ENCODE data around the gene VENTX.

Gene VENTX

DNA sequence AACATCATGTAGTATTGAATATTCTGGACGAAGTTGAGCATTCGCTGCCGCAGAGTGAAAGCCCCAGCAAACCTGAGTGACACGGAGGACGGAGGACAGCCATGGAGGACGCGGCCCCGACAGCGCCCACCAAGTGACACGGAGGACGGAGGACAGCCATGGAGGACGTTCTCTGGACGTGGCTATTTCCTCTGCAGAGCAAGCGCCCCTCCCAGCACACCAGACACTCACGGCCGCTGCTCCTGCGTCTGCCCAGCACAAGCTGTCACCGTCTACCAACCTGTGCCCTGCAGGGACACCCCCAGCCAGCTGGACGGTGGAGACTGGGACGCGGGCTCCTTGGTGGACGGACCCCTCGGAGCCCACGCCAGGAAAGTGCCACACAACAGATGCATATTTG lies 46.3 kb downstream of the VENTX start:
- Histone ChIP-seq H3K4me3 (ENCODE audit: low read length in 2 of 2) (no peak overlapping the region), H3K4me1 (ENCODE audit: control insufficient read depth, insufficient read depth, low read length) (no peaks in the 10 kb centered on the region), H3K9ac (ENCODE audit: low read length in 2 of 2) (no peak overlapping the region), H3K9me3 (ENCODE audit: control insufficient read depth in 2 of 2, low read length in 2 of 2) (no peaks in the 10 kb centered on the region), H3K27ac (ENCODE audit: low read length) (no peak overlapping the region), H3K36me3 (ENCODE audit: control insufficient read depth in 2 of 2, insufficient read depth in 2 of 2, low read length in 2 of 2) (peaks cover 60 to 68% of the 10 kb centered on the region in 2 donors), H3K27me3 (ENCODE audit: control insufficient read depth in 1 of 2, insufficient read depth in 2 of 2, low read length in 2 of 2) (no peaks in the 10 kb centered on the region)

DNA sequence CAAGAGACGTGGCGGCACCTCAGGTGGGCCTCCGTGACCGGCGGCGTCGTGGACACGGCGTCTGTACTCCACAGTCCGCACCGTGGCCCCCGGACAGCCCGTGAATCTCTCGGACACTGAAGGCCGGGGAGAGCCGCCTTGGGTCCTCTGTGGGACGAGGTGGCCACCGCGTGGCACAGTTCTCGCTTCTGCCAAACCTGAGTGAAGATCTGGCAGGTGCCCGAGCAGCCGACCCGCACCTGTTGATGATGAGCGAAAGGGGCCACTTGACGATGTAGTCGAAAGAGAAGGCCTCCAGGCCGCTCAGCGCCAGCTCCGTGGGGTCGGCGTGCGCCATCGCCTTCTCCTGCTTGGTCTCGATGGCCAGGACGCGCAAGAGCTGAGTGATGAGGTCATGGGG lies 47.6 kb downstream of the VENTX start:
- no peaks in the 10 kb centered on the region for H3K27me3 ChIP-seq (ENCODE audit: control insufficient read depth in 1 of 2, insufficient read depth in 2 of 2, low read length in 2 of 2)
- no peak overlapping the region for H3K27ac ChIP-seq (ENCODE audit: low read length)
- no peak overlapping the region for H3K4me3 ChIP-seq (ENCODE audit: low read length in 2 of 2)
- H3K9ac ChIP-seq (ENCODE audit: low read length in 2 of 2) = no peak overlapping the region
- peaks cover 62 to 72% of the 10 kb centered on the region in 2 donors for H3K36me3 ChIP-seq (ENCODE audit: control insufficient read depth in 2 of 2, insufficient read depth in 2 of 2, low read length in 2 of 2)
- no peaks in the 10 kb centered on the region for H3K9me3 ChIP-seq (ENCODE audit: control insufficient read depth in 2 of 2, low read length in 2 of 2)
- H3K4me1 ChIP-seq (ENCODE audit: control insufficient read depth, insufficient read depth, low read length) = no peaks in the 10 kb centered on the region

DNA sequence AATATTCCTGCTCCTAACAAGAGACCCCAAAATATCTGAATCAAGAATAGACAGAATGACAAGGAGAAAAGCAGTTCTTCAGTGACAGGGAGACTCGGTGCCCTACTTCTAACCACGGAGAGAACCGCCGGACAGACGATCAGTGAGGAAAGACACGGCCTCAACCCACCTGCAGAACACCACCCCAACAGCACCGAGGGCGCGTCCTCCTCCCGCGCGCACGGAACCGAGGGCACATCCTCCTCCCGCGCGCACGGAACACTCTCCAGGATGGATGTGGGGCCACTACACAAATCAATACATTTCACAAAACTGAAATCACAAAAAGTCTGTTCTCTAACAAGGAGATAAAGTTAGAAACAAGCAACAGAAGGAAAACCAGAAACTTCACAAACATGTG lies 48.7 kb downstream of the VENTX start:
- Histone ChIP-seq H3K9ac (ENCODE audit: low read length in 2 of 2) (no peak overlapping the region), H3K4me3 (ENCODE audit: low read length in 2 of 2) (no peak overlapping the region), H3K27ac (ENCODE audit: low read length) (no peak overlapping the region), H3K4me1 (ENCODE audit: control insufficient read depth, insufficient read depth, low read length) (no peaks in the 10 kb centered on the region), H3K27me3 (ENCODE audit: control insufficient read depth in 1 of 2, insufficient read depth in 2 of 2, low read length in 2 of 2) (no peaks in the 10 kb centered on the region), H3K9me3 (ENCODE audit: control insufficient read depth in 2 of 2, low read length in 2 of 2) (no peaks in the 10 kb centered on the region), H3K36me3 (ENCODE audit: control insufficient read depth in 2 of 2, insufficient read depth in 2 of 2, low read length in 2 of 2) (peaks cover 62 to 72% of the 10 kb centered on the region in 2 donors)

DNA sequence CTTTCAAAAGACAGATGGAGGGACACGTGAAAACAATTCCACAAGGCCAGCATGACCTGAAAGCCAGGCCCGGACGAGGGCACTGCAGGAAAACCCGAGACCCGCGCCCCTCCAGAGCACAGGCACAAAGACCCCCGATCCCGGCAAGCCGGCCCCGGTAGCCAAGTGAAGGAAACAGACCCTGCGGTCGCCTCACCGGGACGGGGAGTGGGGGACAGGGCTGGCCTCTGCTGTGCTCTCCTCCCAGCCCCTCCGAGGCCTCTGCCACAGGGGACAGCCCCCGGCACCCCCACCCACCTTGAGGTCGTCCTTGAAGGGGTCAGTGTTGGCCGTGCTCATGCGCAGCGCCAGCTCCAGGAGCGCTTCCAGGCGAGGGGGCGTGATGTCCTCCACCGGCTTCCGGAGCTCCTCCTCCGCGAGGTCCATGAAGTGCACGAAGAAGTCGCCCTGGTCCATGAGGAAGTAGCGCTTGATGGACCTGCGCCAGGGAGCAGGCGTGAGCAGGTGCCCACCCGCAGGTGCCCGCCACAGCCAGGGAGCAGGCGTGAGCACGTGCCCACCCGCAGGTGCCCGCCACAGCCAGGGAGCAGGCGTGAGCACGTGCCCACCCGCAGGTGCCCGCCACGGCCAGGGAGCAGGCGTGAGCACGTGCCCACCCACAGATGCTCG lies 50.3 kb downstream of the VENTX start:
- no peaks in the 10 kb centered on the region for H3K4me1 ChIP-seq (ENCODE audit: control insufficient read depth, insufficient read depth, low read length)
- H3K27ac ChIP-seq (ENCODE audit: low read length) = no peak overlapping the region
- peaks cover 60 to 63% of the 10 kb centered on the region in 2 donors for H3K36me3 ChIP-seq (ENCODE audit: control insufficient read depth in 2 of 2, insufficient read depth in 2 of 2, low read length in 2 of 2)
- H3K9me3 ChIP-seq (ENCODE audit: control insufficient read depth in 2 of 2, low read length in 2 of 2) = no peaks in the 10 kb centered on the region
- H3K27me3 ChIP-seq (ENCODE audit: control insufficient read depth in 1 of 2, insufficient read depth in 2 of 2, low read length in 2 of 2) = no peaks in the 10 kb centered on the region
- H3K4me3 ChIP-seq (ENCODE audit: low read length in 2 of 2) = no peak overlapping the region
- no peak overlapping the region for H3K9ac ChIP-seq (ENCODE audit: low read length in 2 of 2)

DNA sequence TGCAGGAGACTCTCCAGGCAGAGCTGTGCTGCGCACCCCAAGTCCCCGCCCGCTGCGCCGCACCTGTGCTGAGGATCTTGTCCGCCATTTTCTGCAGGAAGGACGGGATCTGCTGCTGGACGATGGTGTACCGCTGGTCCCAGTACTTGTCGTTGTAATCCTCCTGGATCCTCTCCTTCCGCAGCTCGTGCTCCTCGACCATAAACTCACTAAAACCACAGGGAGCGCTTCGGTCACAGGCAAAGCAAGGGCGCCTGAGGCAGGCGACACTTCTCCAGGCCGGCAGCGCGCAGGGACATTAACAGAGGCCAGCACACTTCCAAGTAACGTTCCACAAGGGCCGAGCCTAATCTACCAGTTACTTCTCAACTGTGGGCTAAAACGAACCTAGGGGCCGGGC lies 52.1 kb downstream of the VENTX start:
- H3K36me3 ChIP-seq (ENCODE audit: control insufficient read depth in 2 of 2, insufficient read depth in 2 of 2, low read length in 2 of 2) = peaks cover 59 to 68% of the 10 kb centered on the region in 2 donors
- H3K27ac ChIP-seq (ENCODE audit: low read length) = no peak overlapping the region
- H3K9ac ChIP-seq (ENCODE audit: low read length in 2 of 2) = no peak overlapping the region
- no peak overlapping the region for H3K4me3 ChIP-seq (ENCODE audit: low read length in 2 of 2)
- H3K9me3 ChIP-seq (ENCODE audit: control insufficient read depth in 2 of 2, low read length in 2 of 2) = no peaks in the 10 kb centered on the region
- no peaks in the 10 kb centered on the region for H3K27me3 ChIP-seq (ENCODE audit: control insufficient read depth in 1 of 2, insufficient read depth in 2 of 2, low read length in 2 of 2)
- H3K4me1 ChIP-seq (ENCODE audit: control insufficient read depth, insufficient read depth, low read length) = no peaks in the 10 kb centered on the region
